Activated T-cell treated with anti-CD3 and anti-CD28 coated beads, Interleukin-2, amount 50 U/mL, for 72 hours (primary cell): ENCODE measurements around the gene ALPL. TPM values are rescaled to one million over a fixed set of nuclear protein-coding genes. Genes with fewer than 3 reads are reported as not detected.

Experiments
- ATAC-seq, 2 donors: fragments of 150-1000 bp; cut with Tn5 transposase; replicated peaks in 1 of 2; 2 replicates each; pipeline ENCODE4 v1.10.0; 2021; ENCODE audit warnings: moderate library complexity in 2 of 2, mild to moderate bottlenecking in 1 of 2
- DNase-seq, 2 donors: peaks; one replicate each; pipeline ENCODE4 v3.0.0; 2021 to 2022; ENCODE audit warnings: mixed read lengths in 1 of 2
- H3K27ac Mint-ChIP-seq: one replicate; pipeline ENCODE4 v1.8.0; 2022; ENCODE audit warnings: mild to moderate bottlenecking, moderate library complexity, mixed read lengths
- H3K27me3 Mint-ChIP-seq: one replicate; pipeline ENCODE4 v1.8.0; 2022; ENCODE audit warnings: low read depth, mixed read lengths
- H3K36me3 Mint-ChIP-seq, 2 donors: one replicate each; pipeline ENCODE4 v1.8.0; 2022; ENCODE audit warnings: mixed read lengths in 2 of 2, mild to moderate bottlenecking in 1 of 2; ENCODE audit not compliant: insufficient read depth in 2 of 2
- H3K4me1 Mint-ChIP-seq: one replicate; pipeline ENCODE4 v1.8.0; 2022; ENCODE audit warnings: low read depth, mixed read lengths
- H3K4me3 Mint-ChIP-seq, 2 donors: one replicate each; pipeline ENCODE4 v1.8.0; 2022; ENCODE audit warnings: mild to moderate bottlenecking in 2 of 2, mixed read lengths in 2 of 2, moderate library complexity in 2 of 2
- H3K9me3 Mint-ChIP-seq, 2 donors: one replicate each; pipeline ENCODE4 v1.8.0; 2022; ENCODE audit warnings: mixed read lengths in 2 of 2
- total RNA-seq, 2 donors: library from RNA; stranded (reverse); gene quantifications; one replicate each; pipeline ENCODE4 v1.2.3, GENCODE V29; 2022

ALPL gene
- total RNA-seq, 2 donors from 2014 or later: 0.23 TPM; not detected in 1

DNA sequence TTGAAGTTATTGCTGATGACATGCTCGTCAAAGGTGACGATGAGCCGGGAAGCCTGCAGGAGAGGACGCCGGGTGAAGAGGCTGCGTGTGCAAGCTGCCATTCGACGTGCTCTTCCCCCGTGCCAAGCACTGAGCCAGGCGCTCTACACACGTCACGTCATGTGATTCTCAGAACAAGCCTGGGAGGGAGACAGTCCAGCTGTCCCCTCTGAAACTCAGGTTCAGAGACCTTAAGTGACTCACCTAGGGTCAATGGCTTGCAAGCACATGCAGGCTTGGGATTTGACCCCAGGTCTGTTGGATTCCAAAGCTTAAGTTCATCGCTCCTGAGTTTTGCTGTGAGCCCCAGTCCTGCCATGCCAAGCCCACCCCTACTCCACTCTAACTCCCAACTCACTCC lies 102.8 kb downstream of the ALPL start:
- DNase-seq (no peak), ATAC-seq (no peak)
- no peaks in the 10 kb centered on the region for H3K36me3 Mint-ChIP-seq
- H3K9me3 Mint-ChIP-seq: no peaks in the 10 kb centered on the region
- H3K27me3 Mint-ChIP-seq: no peaks in the 10 kb centered on the region
- H3K4me1 Mint-ChIP-seq: peaks cover 12% of the 10 kb centered on the region
- no peak overlapping the region for H3K27ac Mint-ChIP-seq
- H3K4me3 Mint-ChIP-seq: no peak overlapping the region

GRCh38 chr1:21613072-21613867 lies 104.0 kb downstream of the ALPL start:
- DNase-seq: no peak
- Mint-ChIP-seq H3K9me3 (no peaks in the 10 kb centered on the region), H3K27me3 (no peaks in the 10 kb centered on the region), H3K27ac (no peak overlapping the region), H3K4me1 (peaks cover under 1% of the 10 kb centered on the region), H3K4me3 (no peak overlapping the region), H3K36me3 (no peaks in the 10 kb centered on the region)
- ATAC-seq: no peak

DNA sequence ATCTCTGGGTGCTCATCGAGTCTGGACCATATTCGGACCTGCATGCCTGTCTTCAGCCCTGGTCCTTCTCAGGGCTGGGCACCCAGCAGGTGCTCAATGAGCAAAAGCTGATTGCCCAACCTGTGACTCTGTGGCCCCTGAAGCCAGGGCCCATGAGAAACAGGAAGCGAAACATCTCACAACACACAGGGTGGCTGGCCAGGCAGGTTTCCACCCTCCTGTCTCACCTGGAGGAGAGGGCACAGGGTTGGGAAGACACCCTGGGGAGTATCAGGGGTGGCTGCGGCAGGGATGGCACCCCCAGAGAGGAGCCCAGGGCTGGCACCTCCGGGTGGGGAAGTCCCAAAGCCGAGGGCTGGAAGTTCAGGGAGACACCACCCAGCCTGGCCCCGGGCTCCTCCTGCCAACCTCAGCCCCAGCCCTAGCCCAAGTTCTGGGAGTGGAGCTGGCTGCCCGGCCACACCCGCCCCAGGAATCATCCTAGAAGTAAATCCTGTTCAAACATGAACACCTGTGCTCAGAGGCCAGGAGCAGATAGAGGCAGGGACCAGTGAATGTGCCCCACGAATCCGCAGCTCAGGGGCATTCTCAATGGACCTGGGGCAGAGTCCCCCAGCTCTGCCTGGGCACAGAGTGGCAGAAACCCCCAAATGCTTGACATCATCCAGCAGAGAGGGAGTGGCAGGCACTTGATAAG lies 105.3 kb downstream of the ALPL start:
- no peaks in the 10 kb centered on the region for H3K4me1 Mint-ChIP-seq
- no peak for DNase-seq
- H3K9me3 Mint-ChIP-seq: no peaks in the 10 kb centered on the region
- peaks cover 5% of the 10 kb centered on the region for H3K27me3 Mint-ChIP-seq
- no peak for ATAC-seq
- no peak overlapping the region for H3K27ac Mint-ChIP-seq
- H3K4me3 Mint-ChIP-seq: no peak overlapping the region
- no peaks in the 10 kb centered on the region for H3K36me3 Mint-ChIP-seq

- no peaks in the 10 kb centered on the region for H3K36me3 Mint-ChIP-seq
- no peaks in the 10 kb centered on the region for H3K4me1 Mint-ChIP-seq
- H3K27me3 Mint-ChIP-seq: peaks cover 20% of the 10 kb centered on the region
- DNase-seq (no peak), ATAC-seq (no peak)
- H3K9me3 Mint-ChIP-seq: no peaks in the 10 kb centered on the region
- no peak overlapping the region for H3K4me3 Mint-ChIP-seq
- no peak overlapping the region for H3K27ac Mint-ChIP-seq
Measured at GRCh38 chr1:21616372-21616771, 107.1 kb downstream of the ALPL start.

- H3K27me3 Mint-ChIP-seq: peaks cover 24% of the 10 kb centered on the region
- H3K36me3 Mint-ChIP-seq: no peaks in the 10 kb centered on the region
- H3K9me3 Mint-ChIP-seq: no peaks in the 10 kb centered on the region
- H3K4me3 Mint-ChIP-seq: no peak overlapping the region
- H3K27ac Mint-ChIP-seq: no peak overlapping the region
- DNase-seq: no peak
- no peaks in the 10 kb centered on the region for H3K4me1 Mint-ChIP-seq
- no peak for ATAC-seq
Measured at GRCh38 chr1:21617126-21617738, 108.0 kb downstream of the ALPL start.

DNA sequence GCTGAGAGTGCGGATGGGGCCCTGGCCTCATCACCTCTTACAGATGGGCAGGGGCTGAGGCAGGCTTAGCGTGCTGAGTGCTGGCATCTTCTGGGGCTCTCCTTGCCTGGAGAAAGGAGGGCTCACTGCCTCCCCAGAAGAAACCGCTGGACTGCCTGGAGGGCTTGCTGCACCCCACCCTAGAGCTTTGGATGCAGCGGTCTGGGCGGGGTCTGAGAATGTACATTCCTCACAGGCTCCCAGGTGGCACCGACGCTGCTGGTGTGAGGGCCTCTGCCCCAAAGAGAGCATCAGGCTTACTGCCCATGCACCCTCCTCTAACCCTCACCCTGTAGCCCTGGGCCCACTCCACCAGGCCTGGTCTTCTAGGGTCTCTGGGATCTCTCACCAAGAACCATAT lies 108.8 kb downstream of the ALPL start:
- peaks cover 24% of the 10 kb centered on the region for H3K27me3 Mint-ChIP-seq
- no peaks in the 10 kb centered on the region for H3K9me3 Mint-ChIP-seq
- no peaks in the 10 kb centered on the region for H3K4me1 Mint-ChIP-seq
- no peak overlapping the region for H3K27ac Mint-ChIP-seq
- no peaks in the 10 kb centered on the region for H3K36me3 Mint-ChIP-seq
- DNase-seq: no peak
- H3K4me3 Mint-ChIP-seq: no peak overlapping the region
- ATAC-seq: no peak

DNA sequence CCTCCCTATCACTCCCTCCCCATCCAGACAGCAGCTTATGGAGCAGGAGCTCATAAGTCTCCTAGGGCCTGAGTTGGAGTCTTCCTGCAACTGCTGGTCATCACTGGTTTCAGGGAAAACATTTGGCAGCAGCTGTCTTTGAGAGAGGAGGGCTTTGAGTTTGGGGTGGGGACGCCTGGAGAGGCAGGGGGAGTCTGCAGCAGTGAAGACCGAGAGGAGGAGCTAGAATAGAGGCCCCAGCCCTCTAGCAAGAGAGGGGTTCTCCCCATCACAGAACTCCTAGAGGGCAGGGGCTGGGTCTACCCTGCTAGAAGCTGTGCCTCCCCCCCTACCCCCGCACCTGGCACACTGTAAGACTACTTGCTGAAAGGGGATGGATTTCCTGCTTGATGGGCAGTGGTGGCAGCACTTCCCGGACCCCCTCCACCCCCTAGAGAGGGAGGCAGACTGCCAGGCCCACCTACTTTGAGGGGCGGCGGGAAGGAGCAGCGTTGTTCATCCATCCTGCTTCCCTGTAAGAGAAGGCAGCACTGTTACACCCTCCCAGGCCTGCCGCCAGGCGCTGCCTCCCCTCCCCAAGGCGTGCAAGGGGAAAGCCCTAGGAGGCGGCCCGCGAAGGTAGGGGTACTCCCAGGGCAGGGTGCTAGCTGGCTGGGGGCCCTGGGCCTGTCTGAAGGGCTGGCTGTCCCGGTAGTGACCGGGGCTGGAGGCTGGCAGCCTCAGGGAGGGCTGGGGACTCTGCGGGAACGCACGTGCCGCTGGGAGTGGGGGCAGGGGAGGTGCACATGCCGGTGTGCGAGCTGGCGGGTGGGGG lies 109.5 kb downstream of the ALPL start:
- Mint-ChIP-seq H3K4me1 (no peaks in the 10 kb centered on the region), H3K36me3 (no peaks in the 10 kb centered on the region), H3K27ac (no peak overlapping the region), H3K9me3 (no peaks in the 10 kb centered on the region), H3K27me3 (peaks cover 24% of the 10 kb centered on the region), H3K4me3 (no peak overlapping the region)
- no peak for DNase-seq
- ATAC-seq: no peak

- Mint-ChIP-seq H3K36me3 (no peaks in the 10 kb centered on the region), H3K9me3 (no peaks in the 10 kb centered on the region), H3K27me3 (peaks cover 24% of the 10 kb centered on the region), H3K4me3 (no peak overlapping the region), H3K4me1 (no peaks in the 10 kb centered on the region), H3K27ac (no peak overlapping the region)
- ATAC-seq (no peak), DNase-seq (no peak)
Measured at GRCh38 chr1:21619375-21619947, 110.2 kb downstream of the ALPL start.

DNA sequence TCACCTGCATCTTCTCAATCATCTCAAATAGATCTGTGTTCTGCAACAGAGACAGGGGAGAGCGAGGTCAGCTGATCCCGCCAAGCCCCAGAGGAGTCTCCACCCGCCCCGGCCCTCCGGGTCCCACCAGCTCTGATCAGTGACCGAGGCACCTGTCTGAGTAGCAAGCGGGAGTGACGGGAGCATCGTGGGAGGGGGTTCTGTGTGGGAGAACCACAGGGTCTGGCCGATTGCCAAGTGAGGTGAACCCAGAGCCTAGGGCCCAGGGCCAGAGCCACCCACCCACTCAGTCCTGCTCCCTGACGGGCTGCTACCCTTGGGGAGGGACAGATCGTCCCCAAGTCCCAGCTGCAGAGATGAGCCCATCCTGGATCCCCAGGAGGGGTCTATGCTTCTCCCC lies 110.8 kb downstream of the ALPL start:
- no peaks in the 10 kb centered on the region for H3K4me1 Mint-ChIP-seq
- no peak overlapping the region for H3K4me3 Mint-ChIP-seq
- DNase-seq (no peak), ATAC-seq (no peak)
- H3K36me3 Mint-ChIP-seq: no peaks in the 10 kb centered on the region
- no peak overlapping the region for H3K27ac Mint-ChIP-seq
- H3K9me3 Mint-ChIP-seq: no peaks in the 10 kb centered on the region
- peaks cover 24% of the 10 kb centered on the region for H3K27me3 Mint-ChIP-seq

GRCh38 chr1:21620496-21620895 lies 111.3 kb downstream of the ALPL start:
- no peaks in the 10 kb centered on the region for H3K36me3 Mint-ChIP-seq

DNA sequence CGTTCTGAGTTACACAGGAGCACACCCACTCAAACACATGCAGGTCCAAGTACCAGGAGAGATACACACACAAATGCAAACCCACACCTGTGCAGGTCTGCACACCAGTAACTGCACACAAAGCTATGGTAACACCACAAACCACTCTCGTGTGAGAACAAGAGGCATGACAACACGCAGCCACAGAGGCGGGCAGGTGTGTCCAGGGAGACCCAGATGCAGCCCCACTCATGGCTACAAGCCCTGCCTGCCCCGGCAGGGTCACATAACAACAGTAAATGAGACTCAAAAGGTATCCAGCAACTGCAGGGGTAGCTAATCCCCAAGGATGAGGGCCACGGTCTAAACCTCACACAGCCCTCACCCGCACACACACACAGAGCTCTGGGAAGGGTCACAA lies 111.8 kb downstream of the ALPL start:
- no peak overlapping the region for H3K4me3 Mint-ChIP-seq
- DNase-seq (no peak), ATAC-seq (no peak)
- no peak overlapping the region for H3K27ac Mint-ChIP-seq
- no peaks in the 10 kb centered on the region for H3K36me3 Mint-ChIP-seq
- no peaks in the 10 kb centered on the region for H3K4me1 Mint-ChIP-seq
- H3K9me3 Mint-ChIP-seq: no peaks in the 10 kb centered on the region
- peaks cover 24% of the 10 kb centered on the region for H3K27me3 Mint-ChIP-seq

More at GRCh38 chr1:21620496-21620895, 111.3 kb downstream of the ALPL start:
- H3K27ac Mint-ChIP-seq: no peak overlapping the region
- no peaks in the 10 kb centered on the region for H3K9me3 Mint-ChIP-seq
- no peaks in the 10 kb centered on the region for H3K4me1 Mint-ChIP-seq
- ATAC-seq (no peak), DNase-seq (no peak)
- H3K4me3 Mint-ChIP-seq: no peak overlapping the region
- H3K27me3 Mint-ChIP-seq: peaks cover 24% of the 10 kb centered on the region

DNA sequence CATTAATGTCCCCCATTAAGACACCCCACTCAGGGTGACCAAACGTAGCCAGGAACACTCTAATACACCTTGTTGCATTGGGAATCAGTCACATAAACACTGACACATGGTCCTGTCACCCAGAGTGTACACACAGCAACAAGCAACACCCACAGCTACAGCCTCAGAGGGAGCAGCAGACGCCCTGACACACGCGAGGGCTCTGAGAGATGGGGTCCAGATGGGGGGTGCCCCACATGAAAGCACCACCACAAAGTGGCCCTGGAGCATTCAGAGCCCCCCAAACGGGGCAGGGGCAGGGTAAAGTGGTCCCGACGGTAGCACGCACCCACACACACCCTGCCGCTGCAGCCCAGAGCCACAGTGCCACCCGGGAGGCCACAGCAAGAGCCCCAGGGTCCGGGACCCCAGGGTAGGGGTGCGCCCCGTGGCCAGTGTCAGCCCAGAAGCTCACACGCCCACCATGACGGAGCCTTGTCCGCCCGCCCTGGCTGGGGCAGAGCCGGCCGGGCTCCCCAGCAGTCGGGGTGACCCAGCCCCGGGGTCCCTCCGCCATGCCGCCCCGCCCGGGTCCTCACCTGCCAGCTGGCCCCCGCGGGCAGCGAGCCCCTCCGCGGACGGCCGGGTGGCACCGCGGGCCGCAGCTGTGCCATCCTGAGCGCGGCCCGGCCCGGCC lies 112.7 kb downstream of the ALPL start:
- H3K27me3 Mint-ChIP-seq: peaks cover 24% of the 10 kb centered on the region

More for the DNA sequence above, 112.7 kb downstream of the ALPL start:
- Mint-ChIP-seq H3K4me1 (no peaks in the 10 kb centered on the region), H3K9me3 (no peaks in the 10 kb centered on the region), H3K27ac (no peak overlapping the region), H3K36me3 (no peaks in the 10 kb centered on the region), H3K4me3 (peak overlapping the region; percentile 46 to 59)
- DNase-seq (no peak), ATAC-seq (no peak)
